Right hindlimb (tissue), 1 donor: Measurements from ENCODE around the gene MAGI2.

Experiments used
- DNase-seq: peaks from one replicate; pipeline ENCODE4 v3.0.0-alpha.2; 2018

Gene MAGI2

GRCh38 chr7:78191475-78192079 lies 1261.9 kb downstream of the MAGI2 start:
- DNase-seq, result no peak

GRCh38 chr7:78189762-78190161 lies 1263.7 kb downstream of the MAGI2 start:
- DNase-seq, result no peak

- no peak for DNase-seq
Measured at GRCh38 chr7:78185149-78185745, 1268.2 kb downstream of the MAGI2 start.

- no peak for DNase-seq
Measured at GRCh38 chr7:78184299-78184698, 1269.2 kb downstream of the MAGI2 start.

- no peak for DNase-seq
Measured at GRCh38 chr7:78179827-78180477, 1273.5 kb downstream of the MAGI2 start.

GRCh38 chr7:78179211-78179610 lies 1274.3 kb downstream of the MAGI2 start:
- no peak for DNase-seq

- DNase-seq, result no peak
Measured at GRCh38 chr7:78178319-78178718, 1275.1 kb downstream of the MAGI2 start.

- DNase-seq, result peak; percentile 63
Measured at GRCh38 chr7:78176171-78176570, 1277.3 kb downstream of the MAGI2 start.

- no peak for DNase-seq
Measured at GRCh38 chr7:78175330-78176100, 1278.0 kb downstream of the MAGI2 start.

- no peak for DNase-seq
Measured at GRCh38 chr7:78173666-78174065, 1279.8 kb downstream of the MAGI2 start.

GRCh38 chr7:78172933-78173591 lies 1280.4 kb downstream of the MAGI2 start:
- DNase-seq, result no peak

GRCh38 chr7:78172267-78172757 lies 1281.2 kb downstream of the MAGI2 start:
- DNase-seq, result peak; percentile 42

GRCh38 chr7:78171398-78171797 lies 1282.1 kb downstream of the MAGI2 start:
- no peak for DNase-seq

- no peak for DNase-seq
Measured at GRCh38 chr7:78170815-78171214, 1282.7 kb downstream of the MAGI2 start.

- DNase-seq, result no peak
Measured at GRCh38 chr7:78169992-78170391, 1283.5 kb downstream of the MAGI2 start.

- DNase-seq, result no peak
Measured at GRCh38 chr7:78168865-78169264, 1284.6 kb downstream of the MAGI2 start.

- DNase-seq, result no peak
Measured at GRCh38 chr7:78167860-78168259, 1285.6 kb downstream of the MAGI2 start.

- DNase-seq, result no peak
Measured at GRCh38 chr7:78165854-78166253, 1287.6 kb downstream of the MAGI2 start.

GRCh38 chr7:78165454-78165853 lies 1288.0 kb downstream of the MAGI2 start:
- no peak for DNase-seq

GRCh38 chr7:78164459-78164858 lies 1289.0 kb downstream of the MAGI2 start:
- DNase-seq, result no peak

- DNase-seq, result no peak
Measured at GRCh38 chr7:78161781-78162180, 1291.7 kb downstream of the MAGI2 start.

- no peak for DNase-seq
Measured at GRCh38 chr7:78159545-78159944, 1293.9 kb downstream of the MAGI2 start.

- no peak for DNase-seq
Measured at GRCh38 chr7:78153285-78153684, 1300.2 kb downstream of the MAGI2 start.
